NT2/D1 (cell line): ENCODE data around the gene AEBP2.

Experiments
- SUZ12 ChIP-seq: IDR thresholded peaks from 2 replicates; pipeline ENCODE4 v1.6.1; 2011; ENCODE audit not compliant: insufficient read length, insufficient read depth; ENCODE audit errors: extremely low read depth
- ZNF274 ChIP-seq: IDR thresholded peaks from 2 replicates; pipeline ENCODE4 v1.6.1; 2011; ENCODE audit warnings: mild to moderate bottlenecking, low read depth, low read length

DNA sequence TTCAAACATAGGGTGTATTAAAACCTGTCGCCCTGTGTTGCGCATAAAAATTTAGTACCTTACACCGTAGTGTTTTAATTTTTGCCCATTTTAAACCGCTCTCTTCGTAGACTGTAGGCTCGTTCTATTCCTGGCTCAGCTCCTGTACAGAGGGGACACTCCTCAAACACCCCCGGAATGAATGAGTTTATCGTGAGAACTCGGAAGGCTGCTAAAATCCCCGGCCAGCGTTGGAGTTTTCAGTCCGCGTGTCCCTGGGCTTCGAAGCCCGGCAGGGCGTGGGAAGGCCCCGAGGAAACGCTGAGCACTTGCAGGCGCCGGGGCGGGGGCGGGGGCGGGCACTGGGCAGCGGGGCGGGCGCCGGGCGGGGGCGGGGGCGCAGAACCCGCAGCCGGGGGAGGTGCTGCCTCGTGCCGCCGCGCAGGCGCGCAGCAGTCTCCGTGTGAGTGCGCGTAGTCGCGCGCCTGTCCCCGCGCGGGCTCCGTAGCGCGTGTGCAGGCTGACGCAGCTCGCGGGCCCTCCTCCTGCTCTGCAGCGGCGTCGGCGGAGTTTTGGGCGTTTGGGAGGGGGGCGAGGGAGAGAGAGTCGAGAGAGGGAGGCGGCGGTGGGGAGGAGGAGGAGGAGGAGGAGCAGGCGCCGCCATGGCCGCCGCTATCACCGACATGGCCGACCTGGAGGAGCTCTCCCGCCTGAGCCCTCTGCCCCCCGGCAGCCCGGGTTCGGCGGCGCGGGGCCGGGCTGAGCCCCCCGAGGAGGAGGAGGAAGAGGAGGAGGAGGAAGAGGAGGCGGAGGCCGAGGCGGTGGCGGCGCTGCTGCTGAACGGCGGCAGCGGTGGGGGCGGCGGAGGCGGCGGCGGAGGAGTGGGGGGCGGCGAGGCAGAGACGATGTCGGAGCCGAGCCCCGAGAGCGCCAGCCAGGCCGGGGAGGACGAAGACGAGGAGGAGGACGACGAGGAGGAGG is at the start of gene AEBP2:
- TF ChIP-seq ZNF274 (no peak), SUZ12 (no peak)
